GM12872 (cell line): ENCODE results near the gene SLC4A7.

ENCODE experiments used
- CTCF ChIP-seq: IDR thresholded peaks from 3 replicates; pipeline ENCODE4 v1.5.1; 2011; ENCODE audit warnings: low read depth, mild to moderate bottlenecking, low read length, moderate library complexity; ENCODE audit not compliant: insufficient read depth

SLC4A7 gene

GRCh38 chr3:27521179-27521871 is 37.1 kb upstream of the SLC4A7 start:
- TF ChIP-seq CTCF: no peak

- no peak for TF ChIP-seq CTCF
Observed at GRCh38 chr3:27511724-27512422, 27.7 kb upstream of the SLC4A7 start.

- TF ChIP-seq CTCF: no peak
Observed at GRCh38 chr3:27509376-27509775, 25.2 kb upstream of the SLC4A7 start.

GRCh38 chr3:27508424-27508823 is 24.2 kb upstream of the SLC4A7 start:
- no peak for TF ChIP-seq CTCF

GRCh38 chr3:27507515-27508266 is 23.5 kb upstream of the SLC4A7 start:
- TF ChIP-seq CTCF: no peak

GRCh38 chr3:27507111-27507510 is 22.9 kb upstream of the SLC4A7 start:
- no peak for TF ChIP-seq CTCF

- TF ChIP-seq CTCF: no peak
Observed at GRCh38 chr3:27504749-27505148, 20.6 kb upstream of the SLC4A7 start.
